Measurements from ENCODE around the gene FYN.

- TF ChIP-seq EP300 (IDR thresholded peaks at IDR 0.05): no peak
- no peak for TF ChIP-seq CTCF (IDR thresholded peaks at IDR 0.05)
- TF ChIP-seq POLR2A (IDR thresholded peaks at IDR 0.05): no peak
These were observed 186.4 kb downstream of the FYN start for GRCh38 chr6:111686932-111687266.

Measured in tibial nerve (tissue), 4 donors.